PC-3 (cell line): Measurements from ENCODE around the gene SPAG7.

Experiments used
- EZH2 ChIP-seq: fragments of 300-600 bp; sonication (generic); IDR thresholded peaks from one replicate; pipeline ENCODE4 v1.6.1; 2017; ENCODE audit warnings: antibody characterized with exemption, mild to moderate bottlenecking, low read length; ENCODE audit not compliant: unreplicated experiment
- TF ChIP-seq, protein P1 (sequence below): fragments of 300-600 bp; sonication (generic); conservative IDR thresholded peaks from 2 replicates; pipeline ENCODE4 v1.5.1; 2017; ENCODE audit warnings: antibody characterized with exemption, low read depth, mild to moderate bottlenecking, low read length

DNA sequence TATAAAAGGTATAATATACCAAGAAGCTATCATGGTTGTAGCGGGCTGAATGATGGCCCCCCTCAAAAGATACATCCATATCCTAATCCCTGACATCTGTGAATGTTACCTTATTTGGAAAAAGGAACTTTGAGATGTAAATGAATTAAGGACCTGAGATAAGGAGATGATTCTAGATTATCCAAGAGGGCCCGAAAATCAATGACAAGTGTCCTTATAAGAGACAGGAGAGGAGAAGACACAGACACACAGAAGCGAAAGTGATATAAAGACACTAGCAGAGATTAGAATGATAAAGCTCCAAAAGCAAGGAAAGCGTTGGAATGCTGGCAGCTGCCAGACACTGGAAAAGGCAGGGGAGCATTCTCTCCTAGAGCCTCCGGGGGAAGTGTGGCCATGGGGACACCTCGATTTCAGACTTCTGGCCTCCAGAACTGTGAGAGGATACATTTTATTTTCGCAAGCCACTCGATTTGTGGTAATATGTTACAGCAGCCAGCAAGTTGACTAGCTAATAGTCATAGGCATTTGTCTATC, 48.0 kb downstream of the SPAG7 start:
- no peak for TF ChIP-seq EZH2
- TF ChIP-seq, protein P1, sequence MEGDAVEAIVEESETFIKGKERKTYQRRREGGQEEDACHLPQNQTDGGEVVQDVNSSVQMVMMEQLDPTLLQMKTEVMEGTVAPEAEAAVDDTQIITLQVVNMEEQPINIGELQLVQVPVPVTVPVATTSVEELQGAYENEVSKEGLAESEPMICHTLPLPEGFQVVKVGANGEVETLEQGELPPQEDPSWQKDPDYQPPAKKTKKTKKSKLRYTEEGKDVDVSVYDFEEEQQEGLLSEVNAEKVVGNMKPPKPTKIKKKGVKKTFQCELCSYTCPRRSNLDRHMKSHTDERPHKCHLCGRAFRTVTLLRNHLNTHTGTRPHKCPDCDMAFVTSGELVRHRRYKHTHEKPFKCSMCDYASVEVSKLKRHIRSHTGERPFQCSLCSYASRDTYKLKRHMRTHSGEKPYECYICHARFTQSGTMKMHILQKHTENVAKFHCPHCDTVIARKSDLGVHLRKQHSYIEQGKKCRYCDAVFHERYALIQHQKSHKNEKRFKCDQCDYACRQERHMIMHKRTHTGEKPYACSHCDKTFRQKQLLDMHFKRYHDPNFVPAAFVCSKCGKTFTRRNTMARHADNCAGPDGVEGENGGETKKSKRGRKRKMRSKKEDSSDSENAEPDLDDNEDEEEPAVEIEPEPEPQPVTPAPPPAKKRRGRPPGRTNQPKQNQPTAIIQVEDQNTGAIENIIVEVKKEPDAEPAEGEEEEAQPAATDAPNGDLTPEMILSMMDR, result no peak
